Peyer's patch (tissue), 4 donors: ENCODE data around the gene IQSEC3.
"Not testable (repeated sequence)": the region's sequence is repeated elsewhere in the genome, so short reads cannot be mapped to it uniquely, and the experiment has no call there.

Source experiments
- POLR2A ChIP-seq, 2 donors: fragments of 450-650 bp; IDR thresholded peaks; one replicate each; pipeline ENCODE4 v1.5.1; 2017; ENCODE audit warnings: antibody characterized with exemption in 2 of 2, mild to moderate bottlenecking in 2 of 2, moderate library complexity in 2 of 2
- TF ChIP-seq, protein P1 (sequence below), 6 experiments: fragments of 450-650 bp in 4 of 6; fragments of 200-600 bp in 2 of 6; sonication (generic) in 1 of 6; IDR thresholded peaks; one replicate each; pipeline ENCODE4 v1.5.1; 2017 to 2019; ENCODE audit warnings: antibody characterized with exemption in 6 of 6, mild to moderate bottlenecking in 3 of 6, moderate library complexity in 1 of 6

DNA sequence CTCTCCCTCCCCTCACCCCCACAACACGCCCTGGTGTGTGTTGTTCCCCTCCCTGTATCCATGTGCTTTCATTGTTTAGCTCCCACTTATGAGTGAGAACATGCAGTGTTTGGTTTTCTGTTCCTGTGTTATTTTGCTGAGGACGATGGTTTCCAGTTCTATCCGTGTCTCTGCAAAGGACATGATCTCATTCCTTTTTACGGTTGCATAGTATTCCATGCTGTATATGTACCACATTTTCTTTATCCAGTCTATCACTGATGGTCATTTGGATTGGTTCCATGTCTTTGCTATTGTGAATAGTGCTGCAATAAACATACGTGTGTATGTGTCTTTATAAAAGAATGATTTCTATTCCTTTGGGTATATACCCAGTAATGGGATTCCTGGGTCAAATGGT lies 20.0 kb upstream of the IQSEC3 start:
- TF ChIP-seq, protein P1, sequence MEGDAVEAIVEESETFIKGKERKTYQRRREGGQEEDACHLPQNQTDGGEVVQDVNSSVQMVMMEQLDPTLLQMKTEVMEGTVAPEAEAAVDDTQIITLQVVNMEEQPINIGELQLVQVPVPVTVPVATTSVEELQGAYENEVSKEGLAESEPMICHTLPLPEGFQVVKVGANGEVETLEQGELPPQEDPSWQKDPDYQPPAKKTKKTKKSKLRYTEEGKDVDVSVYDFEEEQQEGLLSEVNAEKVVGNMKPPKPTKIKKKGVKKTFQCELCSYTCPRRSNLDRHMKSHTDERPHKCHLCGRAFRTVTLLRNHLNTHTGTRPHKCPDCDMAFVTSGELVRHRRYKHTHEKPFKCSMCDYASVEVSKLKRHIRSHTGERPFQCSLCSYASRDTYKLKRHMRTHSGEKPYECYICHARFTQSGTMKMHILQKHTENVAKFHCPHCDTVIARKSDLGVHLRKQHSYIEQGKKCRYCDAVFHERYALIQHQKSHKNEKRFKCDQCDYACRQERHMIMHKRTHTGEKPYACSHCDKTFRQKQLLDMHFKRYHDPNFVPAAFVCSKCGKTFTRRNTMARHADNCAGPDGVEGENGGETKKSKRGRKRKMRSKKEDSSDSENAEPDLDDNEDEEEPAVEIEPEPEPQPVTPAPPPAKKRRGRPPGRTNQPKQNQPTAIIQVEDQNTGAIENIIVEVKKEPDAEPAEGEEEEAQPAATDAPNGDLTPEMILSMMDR (IDR thresholded peaks at IDR 0.05) = not testable (repeated sequence)
- not testable (repeated sequence) for TF ChIP-seq POLR2A (IDR thresholded peaks at IDR 0.05)
